ENCODE measurements around the gene SNAPC2. TPM values are rescaled to one million over a fixed set of nuclear protein-coding genes. Genes with fewer than 3 reads are reported as not detected.
"Not testable (repeated sequence)": the region's sequence is repeated elsewhere in the genome, so short reads cannot be mapped to it uniquely, and the experiment has no call there.

SNAPC2 gene
- total and polyA plus RNA-seq, 4 donors = 5.7 to 27.1 (median 16.1) TPM

- H3K36me3 ChIP-seq (ENCODE audit: control insufficient read depth, insufficient read depth, low read length) = peaks cover 80% of the 10 kb centered on the region
- no peak for DNase-seq (ENCODE audit: low read depth in 4 of 6, low spot score in 6 of 6)
- H3K27me3 ChIP-seq (ENCODE audit: control insufficient read depth, insufficient read depth, low read length) = no peaks in the 10 kb centered on the region
- H3K9me3 ChIP-seq (ENCODE audit: control insufficient read depth, insufficient read depth, low read length) = no peaks in the 10 kb centered on the region
- H3K4me3 ChIP-seq (ENCODE audit: low read depth, low read length) = peak overlapping the region; percentile 52
- H3K27ac ChIP-seq (ENCODE audit: low read depth, low read length) = no peak overlapping the region
- 75% methylated on average over 32 of the region's 32 CpGs for WGBS (ENCODE audit: insufficient coverage)
- H3K4me1 ChIP-seq (ENCODE audit: control insufficient read depth, insufficient read depth, low read length) = peaks cover 69% of the 10 kb centered on the region
Measured at GRCh38 chr19:7926727-7927604, 6.8 kb downstream of the SNAPC2 start.

- WGBS (ENCODE audit: insufficient coverage) = 92% methylated on average over 23 of the region's 23 CpGs
- Histone ChIP-seq H3K4me3 (ENCODE audit: low read depth, low read length) (no peak overlapping the region), H3K27me3 (ENCODE audit: control insufficient read depth, insufficient read depth, low read length) (no peaks in the 10 kb centered on the region), H3K4me1 (ENCODE audit: control insufficient read depth, insufficient read depth, low read length) (peaks cover 61% of the 10 kb centered on the region), H3K9me3 (ENCODE audit: control insufficient read depth, insufficient read depth, low read length) (no peaks in the 10 kb centered on the region), H3K27ac (ENCODE audit: low read depth, low read length) (peak overlapping the region; percentile 54), H3K36me3 (ENCODE audit: control insufficient read depth, insufficient read depth, low read length) (peaks cover 80% of the 10 kb centered on the region)
- DNase-seq (ENCODE audit: low read depth in 4 of 6, low spot score in 6 of 6) = no peak
Measured at GRCh38 chr19:7927605-7928333, 7.6 kb downstream of the SNAPC2 start.

GRCh38 chr19:7928334-7928706 is 8.2 kb downstream of the SNAPC2 start:
- WGBS (ENCODE audit: insufficient coverage) = 61% methylated on average over 5 of the region's 9 CpGs
- H3K27ac ChIP-seq (ENCODE audit: low read depth, low read length) = peak overlapping the region; percentile 54
- no peaks in the 10 kb centered on the region for H3K9me3 ChIP-seq (ENCODE audit: control insufficient read depth, insufficient read depth, low read length)
- DNase-seq (ENCODE audit: low read depth in 4 of 6, low spot score in 6 of 6) = no peak
- H3K4me1 ChIP-seq (ENCODE audit: control insufficient read depth, insufficient read depth, low read length) = peaks cover 59% of the 10 kb centered on the region
- peaks cover 80% of the 10 kb centered on the region for H3K36me3 ChIP-seq (ENCODE audit: control insufficient read depth, insufficient read depth, low read length)
- no peaks in the 10 kb centered on the region for H3K27me3 ChIP-seq (ENCODE audit: control insufficient read depth, insufficient read depth, low read length)
- H3K4me3 ChIP-seq (ENCODE audit: low read depth, low read length) = no peak overlapping the region

DNA sequence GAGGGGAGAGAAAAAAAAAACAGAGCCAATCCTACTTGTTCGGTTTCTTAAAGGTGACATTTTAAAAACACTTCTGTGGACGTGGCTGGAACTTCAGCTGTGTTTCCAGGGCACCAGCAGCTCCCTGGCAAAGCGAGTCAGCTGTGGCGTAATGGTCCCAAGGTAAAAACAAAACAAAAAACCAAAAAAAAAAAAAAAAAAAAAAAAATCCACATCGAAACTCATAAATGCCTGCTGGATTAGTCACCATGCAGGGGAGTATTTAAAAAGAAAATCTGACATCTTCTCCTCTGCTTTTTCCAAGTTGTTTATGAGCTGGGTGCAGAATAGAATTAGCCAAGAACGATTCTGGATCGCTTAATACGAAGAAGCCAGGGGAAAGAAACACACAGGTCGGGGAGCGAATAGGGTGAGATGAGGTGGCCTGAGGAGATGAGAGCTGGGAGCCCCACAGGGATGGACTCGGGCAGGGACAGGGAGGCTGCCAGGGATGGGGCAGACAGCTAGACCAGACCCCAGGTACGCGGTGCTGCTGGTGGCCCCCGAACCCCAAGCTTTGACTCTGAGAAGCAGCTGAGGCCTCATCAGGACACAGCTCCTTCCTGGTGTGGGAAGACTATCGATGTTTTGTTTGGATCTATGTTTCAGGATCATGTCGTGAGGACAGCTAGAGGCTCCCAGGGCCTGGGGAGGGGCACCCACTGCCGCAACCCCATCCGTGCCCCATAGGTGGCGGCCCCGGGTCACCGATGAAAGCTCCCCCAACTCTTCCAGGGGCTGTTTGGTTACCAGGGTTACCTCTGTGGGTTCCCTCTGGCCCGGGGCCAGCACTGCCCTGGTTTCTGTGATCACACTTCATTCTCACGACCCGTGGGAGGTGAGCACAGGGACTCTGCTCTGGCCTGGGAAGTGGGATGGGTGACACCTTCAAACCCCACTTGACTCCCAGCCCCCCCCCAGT is 8.9 kb downstream of the SNAPC2 start:
- H3K4me3 ChIP-seq (ENCODE audit: low read depth, low read length) = no peak overlapping the region
- peak in 1 of 6 donors; percentile 55 for DNase-seq (ENCODE audit: low read depth in 4 of 6, low spot score in 6 of 6)
- peaks cover 54% of the 10 kb centered on the region for H3K4me1 ChIP-seq (ENCODE audit: control insufficient read depth, insufficient read depth, low read length)
- H3K27ac ChIP-seq (ENCODE audit: low read depth, low read length) = peak overlapping the region; percentile 54
- no peaks in the 10 kb centered on the region for H3K27me3 ChIP-seq (ENCODE audit: control insufficient read depth, insufficient read depth, low read length)
- WGBS (ENCODE audit: insufficient coverage) = 51% methylated on average over 19 of the region's 24 CpGs
- peaks cover 80% of the 10 kb centered on the region for H3K36me3 ChIP-seq (ENCODE audit: control insufficient read depth, insufficient read depth, low read length)
- no peaks in the 10 kb centered on the region for H3K9me3 ChIP-seq (ENCODE audit: control insufficient read depth, insufficient read depth, low read length)

GRCh38 chr19:7930030-7930429 is 9.9 kb downstream of the SNAPC2 start:
- peaks cover 44% of the 10 kb centered on the region for H3K4me1 ChIP-seq (ENCODE audit: control insufficient read depth, insufficient read depth, low read length)
- not testable (repeated sequence) for DNase-seq (ENCODE audit: low read depth in 4 of 6, low spot score in 6 of 6); H3K27me3 ChIP-seq (ENCODE audit: control insufficient read depth, insufficient read depth, low read length); H3K27ac ChIP-seq (ENCODE audit: low read depth, low read length); H3K9me3 ChIP-seq (ENCODE audit: control insufficient read depth, insufficient read depth, low read length); H3K4me3 ChIP-seq (ENCODE audit: low read depth, low read length)
- H3K36me3 ChIP-seq (ENCODE audit: control insufficient read depth, insufficient read depth, low read length) = peaks cover 81% of the 10 kb centered on the region
- WGBS (ENCODE audit: insufficient coverage) = 96% methylated on average over 9 of the region's 11 CpGs

GRCh38 chr19:7930765-7931164 is 10.6 kb downstream of the SNAPC2 start:
- Histone ChIP-seq H3K27ac (ENCODE audit: low read depth, low read length) (no peak overlapping the region), H3K9me3 (ENCODE audit: control insufficient read depth, insufficient read depth, low read length) (no peaks in the 10 kb centered on the region), H3K36me3 (ENCODE audit: control insufficient read depth, insufficient read depth, low read length) (peaks cover 89% of the 10 kb centered on the region), H3K4me3 (ENCODE audit: low read depth, low read length) (no peak overlapping the region), H3K4me1 (ENCODE audit: control insufficient read depth, insufficient read depth, low read length) (peaks cover 44% of the 10 kb centered on the region), H3K27me3 (ENCODE audit: control insufficient read depth, insufficient read depth, low read length) (no peaks in the 10 kb centered on the region)
- DNase-seq (ENCODE audit: low read depth in 4 of 6, low spot score in 6 of 6) = no peak
- WGBS (ENCODE audit: insufficient coverage) = 83% methylated on average over 6 of the region's 7 CpGs

DNA sequence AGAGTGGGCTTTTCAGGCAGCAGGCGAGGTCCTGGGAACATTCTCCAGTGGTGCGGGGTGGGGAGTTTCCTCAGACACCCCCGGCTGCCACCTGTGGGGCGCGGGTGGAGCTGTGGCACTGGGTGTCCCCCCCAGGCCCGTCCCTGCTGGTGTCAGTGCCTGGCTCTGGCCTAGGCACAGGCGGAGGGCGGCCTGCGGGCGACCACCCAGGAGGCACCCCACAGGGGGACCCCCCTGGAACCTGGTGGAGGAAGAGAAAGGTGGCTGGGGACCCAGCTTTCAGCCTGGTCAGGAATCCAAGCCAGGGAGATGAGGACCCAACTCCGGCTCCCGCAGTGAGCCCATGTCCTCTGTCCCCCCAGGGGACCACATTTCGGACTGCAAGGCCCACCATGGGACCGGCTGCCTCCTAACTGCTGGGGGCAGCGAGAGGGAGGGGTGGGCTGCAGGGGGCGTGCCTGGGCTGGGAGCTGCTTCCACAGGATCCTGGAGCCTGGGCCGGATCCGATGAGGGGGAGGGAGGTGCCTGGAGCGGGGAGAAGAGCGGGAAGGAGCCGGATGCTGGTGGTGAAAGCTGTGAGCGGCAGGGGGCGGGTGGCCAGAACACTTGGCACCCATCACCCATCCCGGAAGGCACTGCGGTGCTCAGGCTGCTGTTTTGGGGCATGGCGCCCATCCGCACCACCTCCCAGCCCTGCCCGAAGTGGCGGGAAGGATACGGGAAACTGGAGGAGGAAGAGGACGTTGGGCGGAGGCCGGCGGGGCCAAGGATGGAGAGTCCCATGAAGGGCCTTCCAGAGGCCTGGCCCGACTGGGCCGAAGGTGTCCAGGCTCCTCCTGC is 11.3 kb downstream of the SNAPC2 start:
- 95% methylated on average over 36 of the region's 36 CpGs for WGBS (ENCODE audit: insufficient coverage)
- DNase-seq (ENCODE audit: low read depth in 4 of 6, low spot score in 6 of 6) = no peak
- no peaks in the 10 kb centered on the region for H3K27me3 ChIP-seq (ENCODE audit: control insufficient read depth, insufficient read depth, low read length)
- H3K4me1 ChIP-seq (ENCODE audit: control insufficient read depth, insufficient read depth, low read length) = peaks cover 40% of the 10 kb centered on the region
- no peaks in the 10 kb centered on the region for H3K9me3 ChIP-seq (ENCODE audit: control insufficient read depth, insufficient read depth, low read length)
- no peak overlapping the region for H3K27ac ChIP-seq (ENCODE audit: low read depth, low read length)
- peaks cover 94% of the 10 kb centered on the region for H3K36me3 ChIP-seq (ENCODE audit: control insufficient read depth, insufficient read depth, low read length)
- H3K4me3 ChIP-seq (ENCODE audit: low read depth, low read length) = no peak overlapping the region

GRCh38 chr19:7932276-7932929 is 12.3 kb downstream of the SNAPC2 start:
- no peak for DNase-seq (ENCODE audit: low read depth in 4 of 6, low spot score in 6 of 6)
- Histone ChIP-seq H3K4me3 (ENCODE audit: low read depth, low read length) (no peak overlapping the region), H3K27me3 (ENCODE audit: control insufficient read depth, insufficient read depth, low read length) (no peaks in the 10 kb centered on the region), H3K27ac (ENCODE audit: low read depth, low read length) (no peak overlapping the region), H3K9me3 (ENCODE audit: control insufficient read depth, insufficient read depth, low read length) (no peaks in the 10 kb centered on the region), H3K36me3 (ENCODE audit: control insufficient read depth, insufficient read depth, low read length) (peaks cover 93% of the 10 kb centered on the region), H3K4me1 (ENCODE audit: control insufficient read depth, insufficient read depth, low read length) (peaks cover 30% of the 10 kb centered on the region)
- 95% methylated on average over 22 of the region's 32 CpGs for WGBS (ENCODE audit: insufficient coverage)
